ENCODE measurements around the gene GPC5. TPM values are rescaled to one million over a fixed set of nuclear protein-coding genes. Genes with fewer than 3 reads are reported as not detected.
"Not testable (repeated sequence)": the region's sequence is repeated elsewhere in the genome, so short reads cannot be mapped to it uniquely, and the experiment has no call there.

The GPC5 gene
- total and polyA plus RNA-seq, 7 experiments from 2014 or later, result 0.10 to 0.38 TPM; not detected in 5

GRCh38 chr13:92752705-92753104 lies 1354.3 kb downstream of the GPC5 start:
- H3K27ac ChIP-seq (ENCODE audit: low read depth, low read length); H3K4me3 Mint-ChIP-seq; CTCF ChIA-PET; H3K27me3 ChIP-seq (ENCODE audit: control insufficient read depth in 2 of 2, insufficient read depth in 2 of 2, low read length in 2 of 2); H3K4me3 ChIP-seq (ENCODE audit: low read length); H3K36me3 Mint-ChIP-seq; POLR2A ChIA-PET; ATAC-seq; H3K9me3 ChIP-seq (ENCODE audit: control insufficient read depth in 2 of 3, low read length in 3 of 3); intact Hi-C loops (cut with micrococcal nuclease); H3K9me3 Mint-ChIP-seq; H3K4me1 Mint-ChIP-seq; H3K27me3 Mint-ChIP-seq; H3K4me1 ChIP-seq (ENCODE audit: control insufficient read depth in 2 of 2, insufficient read depth in 2 of 2, low read length in 2 of 2); DNase-seq; H3K27ac Mint-ChIP-seq; H3K36me3 ChIP-seq (ENCODE audit: control insufficient read depth in 2 of 3, insufficient read depth in 3 of 3, low read length in 3 of 3): not testable (repeated sequence)

- no peaks in the 10 kb centered on the region for H3K36me3 ChIP-seq (ENCODE audit: control insufficient read depth in 2 of 3, insufficient read depth in 3 of 3, low read length in 3 of 3)
- ATAC-seq (no peak), DNase-seq (no peak)
- H3K36me3 Mint-ChIP-seq, result peaks cover 0 to 6% (median 0%) of the 10 kb centered on the region in 5 donors
- H3K4me1 ChIP-seq (ENCODE audit: control insufficient read depth in 2 of 2, insufficient read depth in 2 of 2, low read length in 2 of 2), result no peaks in the 10 kb centered on the region
- intact Hi-C loops (cut with micrococcal nuclease), result no loop called here
- ChIA-PET CTCF (no interaction called here), POLR2A (no interaction called here)
- H3K9me3 Mint-ChIP-seq, result peaks cover 0 to 37% (median 19%) of the 10 kb centered on the region in 11 donors
- no peak overlapping the region for H3K27ac Mint-ChIP-seq
- H3K4me3 Mint-ChIP-seq, result no peak overlapping the region
- no peak overlapping the region for H3K27ac ChIP-seq (ENCODE audit: low read depth, low read length)
- no peak overlapping the region for H3K4me3 ChIP-seq (ENCODE audit: low read length)
- no peaks in the 10 kb centered on the region for H3K27me3 ChIP-seq (ENCODE audit: control insufficient read depth in 2 of 2, insufficient read depth in 2 of 2, low read length in 2 of 2)
- no peaks in the 10 kb centered on the region for H3K4me1 Mint-ChIP-seq
- H3K9me3 ChIP-seq (ENCODE audit: control insufficient read depth in 2 of 3, low read length in 3 of 3), result no peaks in the 10 kb centered on the region
- H3K27me3 Mint-ChIP-seq, result no peaks in the 10 kb centered on the region
Measured at GRCh38 chr13:92761710-92762109, 1363.3 kb downstream of the GPC5 start.

- Mint-ChIP-seq H3K4me3 (no peak overlapping the region), H3K9me3 (peaks cover 0 to 22% (median 6%) of the 10 kb centered on the region in 11 donors), H3K27me3 (no peaks in the 10 kb centered on the region), H3K27ac (no peak overlapping the region), H3K4me1 (no peaks in the 10 kb centered on the region), H3K36me3 (no peaks in the 10 kb centered on the region)
- H3K4me3 ChIP-seq (ENCODE audit: low read length), result no peak overlapping the region
- H3K9me3 ChIP-seq (ENCODE audit: control insufficient read depth in 2 of 3, low read length in 3 of 3), result no peaks in the 10 kb centered on the region
- DNase-seq, result no peak
- intact Hi-C loops (cut with micrococcal nuclease), result no loop called here
- H3K4me1 ChIP-seq (ENCODE audit: control insufficient read depth in 2 of 2, insufficient read depth in 2 of 2, low read length in 2 of 2), result no peaks in the 10 kb centered on the region
- no peak overlapping the region for H3K27ac ChIP-seq (ENCODE audit: low read depth, low read length)
- no peaks in the 10 kb centered on the region for H3K27me3 ChIP-seq (ENCODE audit: control insufficient read depth in 2 of 2, insufficient read depth in 2 of 2, low read length in 2 of 2)
- ChIA-PET CTCF (no interaction called here), POLR2A (interaction anchor here (0.5 kb wide), 1 partner anchor 391 kb away, joined by 3 read pairs; no protein-coding TSS in a partner anchor)
- ATAC-seq, result no peak
- H3K36me3 ChIP-seq (ENCODE audit: control insufficient read depth in 2 of 3, insufficient read depth in 3 of 3, low read length in 3 of 3), result no peaks in the 10 kb centered on the region
Measured at GRCh38 chr13:92767468-92767867, 1369.0 kb downstream of the GPC5 start.

GRCh38 chr13:92768602-92769001 lies 1370.2 kb downstream of the GPC5 start:
- POLR2A ChIA-PET, result no interaction called here
- Histone ChIP-seq H3K27ac (ENCODE audit: low read depth, low read length) (no peak overlapping the region), H3K4me3 (ENCODE audit: low read length) (no peak overlapping the region), H3K36me3 (ENCODE audit: control insufficient read depth in 2 of 3, insufficient read depth in 3 of 3, low read length in 3 of 3) (no peaks in the 10 kb centered on the region), H3K9me3 (ENCODE audit: control insufficient read depth in 2 of 3, low read length in 3 of 3) (no peaks in the 10 kb centered on the region), H3K27me3 (ENCODE audit: control insufficient read depth in 2 of 2, insufficient read depth in 2 of 2, low read length in 2 of 2) (no peaks in the 10 kb centered on the region), H3K4me1 (ENCODE audit: control insufficient read depth in 2 of 2, insufficient read depth in 2 of 2, low read length in 2 of 2) (no peaks in the 10 kb centered on the region)
- CTCF ChIA-PET, result no interaction called here
- H3K4me1 Mint-ChIP-seq, result no peaks in the 10 kb centered on the region
- peaks cover 0 to 16% (median 3%) of the 10 kb centered on the region in 11 donors for H3K9me3 Mint-ChIP-seq
- intact Hi-C loops (cut with micrococcal nuclease), result no loop called here
- no peaks in the 10 kb centered on the region for H3K27me3 Mint-ChIP-seq
- DNase-seq (no peak), ATAC-seq (no peak)
- no peak overlapping the region for H3K4me3 Mint-ChIP-seq
- H3K36me3 Mint-ChIP-seq, result no peaks in the 10 kb centered on the region
- H3K27ac Mint-ChIP-seq, result no peak overlapping the region

- H3K4me3 Mint-ChIP-seq, result no peak overlapping the region
- H3K36me3 Mint-ChIP-seq, result no peaks in the 10 kb centered on the region
- no peaks in the 10 kb centered on the region for H3K36me3 ChIP-seq (ENCODE audit: control insufficient read depth in 2 of 3, insufficient read depth in 3 of 3, low read length in 3 of 3)
- no peak overlapping the region for H3K27ac ChIP-seq (ENCODE audit: low read depth, low read length)
- H3K27me3 ChIP-seq (ENCODE audit: control insufficient read depth in 2 of 2, insufficient read depth in 2 of 2, low read length in 2 of 2), result no peaks in the 10 kb centered on the region
- no peak overlapping the region for H3K4me3 ChIP-seq (ENCODE audit: low read length)
- no peak overlapping the region for H3K27ac Mint-ChIP-seq
- CTCF ChIA-PET, result no interaction called here
- POLR2A ChIA-PET, result no interaction called here
- no peak for DNase-seq
- H3K4me1 ChIP-seq (ENCODE audit: control insufficient read depth in 2 of 2, insufficient read depth in 2 of 2, low read length in 2 of 2), result no peaks in the 10 kb centered on the region
- H3K9me3 ChIP-seq (ENCODE audit: control insufficient read depth in 2 of 3, low read length in 3 of 3), result no peaks in the 10 kb centered on the region
- peaks cover 0 to 18% (median 3%) of the 10 kb centered on the region in 11 donors for H3K9me3 Mint-ChIP-seq
- ATAC-seq, result no peak
- H3K4me1 Mint-ChIP-seq, result no peaks in the 10 kb centered on the region
- intact Hi-C loops (cut with micrococcal nuclease), result no loop called here
- no peaks in the 10 kb centered on the region for H3K27me3 Mint-ChIP-seq
Measured at GRCh38 chr13:92769046-92769445, 1370.6 kb downstream of the GPC5 start.

- intact Hi-C loops (cut with micrococcal nuclease), result no loop called here
- POLR2A ChIA-PET, result no interaction called here
Measured at GRCh38 chr13:92775658-92776057, 1377.2 kb downstream of the GPC5 start.

GRCh38 chr13:92781965-92782690 lies 1383.7 kb downstream of the GPC5 start:
- H3K9me3 ChIP-seq (ENCODE audit: control insufficient read depth in 2 of 3, low read length in 3 of 3), result no peaks in the 10 kb centered on the region
- ATAC-seq (no peak), DNase-seq (no peak)
- H3K36me3 ChIP-seq (ENCODE audit: control insufficient read depth in 2 of 3, insufficient read depth in 3 of 3, low read length in 3 of 3), result no peaks in the 10 kb centered on the region
- no peak overlapping the region for H3K4me3 ChIP-seq (ENCODE audit: low read length)
- H3K4me3 Mint-ChIP-seq, result no peak overlapping the region
- intact Hi-C loops (cut with micrococcal nuclease), result no loop called here
- no peaks in the 10 kb centered on the region for H3K4me1 ChIP-seq (ENCODE audit: control insufficient read depth in 2 of 2, insufficient read depth in 2 of 2, low read length in 2 of 2)
- no peak overlapping the region for H3K27ac Mint-ChIP-seq
- H3K27ac ChIP-seq (ENCODE audit: low read depth, low read length), result no peak overlapping the region
- ChIA-PET CTCF (no interaction called here), POLR2A (no interaction called here)
- peaks cover 0 to 4% (median 0%) of the 10 kb centered on the region in 11 donors for H3K9me3 Mint-ChIP-seq
- H3K36me3 Mint-ChIP-seq, result no peaks in the 10 kb centered on the region
- no peaks in the 10 kb centered on the region for H3K27me3 Mint-ChIP-seq
- no peaks in the 10 kb centered on the region for H3K27me3 ChIP-seq (ENCODE audit: control insufficient read depth in 2 of 2, insufficient read depth in 2 of 2, low read length in 2 of 2)
- H3K4me1 Mint-ChIP-seq, result no peaks in the 10 kb centered on the region

More at GRCh38 chr13:92775658-92776057, 1377.2 kb downstream of the GPC5 start:
- Histone ChIP-seq H3K4me1 (ENCODE audit: control insufficient read depth in 2 of 2, insufficient read depth in 2 of 2, low read length in 2 of 2) (no peaks in the 10 kb centered on the region), H3K9me3 (ENCODE audit: control insufficient read depth in 2 of 3, low read length in 3 of 3) (no peaks in the 10 kb centered on the region), H3K4me3 (ENCODE audit: low read length) (no peak overlapping the region), H3K27ac (ENCODE audit: low read depth, low read length) (no peak overlapping the region), H3K36me3 (ENCODE audit: control insufficient read depth in 2 of 3, insufficient read depth in 3 of 3, low read length in 3 of 3) (no peaks in the 10 kb centered on the region), H3K27me3 (ENCODE audit: control insufficient read depth in 2 of 2, insufficient read depth in 2 of 2, low read length in 2 of 2) (no peaks in the 10 kb centered on the region)
- CTCF ChIA-PET, result no interaction called here
- peaks cover 0 to 21% (median 6%) of the 10 kb centered on the region in 11 donors for H3K9me3 Mint-ChIP-seq
- DNase-seq, result no peak
- H3K4me3 Mint-ChIP-seq, result no peak overlapping the region
- H3K27ac Mint-ChIP-seq, result no peak overlapping the region
- no peak for ATAC-seq
- H3K36me3 Mint-ChIP-seq, result no peaks in the 10 kb centered on the region
- H3K27me3 Mint-ChIP-seq, result no peaks in the 10 kb centered on the region
- H3K4me1 Mint-ChIP-seq, result no peaks in the 10 kb centered on the region
